IPS-20b (cell line): Measurements from ENCODE around the gene SLC34A1.
"Not testable (repeated sequence)": the region's sequence is repeated elsewhere in the genome, so short reads cannot be mapped to it uniquely, and the experiment has no call there.

ENCODE experiments used
- H3K27ac ChIP-seq: one replicate; pipeline ENCODE4 v1.5.1; 2013; ENCODE audit warnings: low read length
- H3K27me3 ChIP-seq: 2 replicates; pipeline ENCODE4 v1.6.1; 2013; ENCODE audit warnings: mild to moderate bottlenecking, low read length, inconsistent platforms; ENCODE audit not compliant: insufficient read depth
- H3K36me3 ChIP-seq: 2 replicates; pipeline ENCODE4 v1.6.1; 2013; ENCODE audit warnings: low read depth, mild to moderate bottlenecking, inconsistent platforms, low read length, moderate library complexity; ENCODE audit not compliant: insufficient read depth
- H3K4me1 ChIP-seq: 2 replicates; pipeline ENCODE4 v1.6.1; 2013; ENCODE audit warnings: mild to moderate bottlenecking, control low read depth, inconsistent platforms, low read length, moderate library complexity; ENCODE audit not compliant: insufficient read depth
- H3K4me3 ChIP-seq: 2 replicates; pipeline ENCODE4 v1.5.1; 2013; ENCODE audit warnings: mild to moderate bottlenecking, low read length, inconsistent platforms
- H3K9ac ChIP-seq: 2 replicates; pipeline ENCODE4 v1.6.1; 2013; ENCODE audit warnings: low read depth, mild to moderate bottlenecking, inconsistent platforms, low read length, moderate library complexity
- H3K9me3 ChIP-seq: 2 replicates; pipeline ENCODE4 v1.6.1; 2013; ENCODE audit warnings: mild to moderate bottlenecking, low read depth, low read length, inconsistent platforms; ENCODE audit not compliant: insufficient read depth

SLC34A1 gene

GRCh38 chr5:177409043-177409801 is 25.0 kb downstream of the SLC34A1 start, which contains the start of gene F12:
Gene F12 (minus strand): TSS chr5:177409564. CDS start chr5:177409527, 37 bp downstream.
- Histone ChIP-seq H3K27me3 (peaks cover 63% of the 10 kb centered on the region), H3K9me3 (no peaks in the 10 kb centered on the region), H3K9ac (no peak within 1 kb of the TSS), H3K36me3 (no peaks in the 10 kb centered on the region), H3K4me3 (no peak within 1 kb of the TSS), H3K4me1 (no peaks in the 10 kb centered on the region), H3K27ac (no peak within 1 kb of the TSS)

GRCh38 chr5:177410575-177410974 is 26.3 kb downstream of the SLC34A1 start:
- Histone ChIP-seq H3K4me3 (no peak overlapping the region), H3K27ac (no peak overlapping the region), H3K9me3 (no peaks in the 10 kb centered on the region), H3K27me3 (peaks cover 51% of the 10 kb centered on the region), H3K9ac (no peak overlapping the region), H3K4me1 (no peaks in the 10 kb centered on the region), H3K36me3 (no peaks in the 10 kb centered on the region)

GRCh38 chr5:177412603-177413233 is 28.5 kb downstream of the SLC34A1 start:
- H3K4me3 ChIP-seq, result no peak overlapping the region
- H3K9me3 ChIP-seq, result no peaks in the 10 kb centered on the region
- peaks cover 31% of the 10 kb centered on the region for H3K27me3 ChIP-seq
- no peaks in the 10 kb centered on the region for H3K4me1 ChIP-seq
- no peak overlapping the region for H3K9ac ChIP-seq
- no peaks in the 10 kb centered on the region for H3K36me3 ChIP-seq
- no peak overlapping the region for H3K27ac ChIP-seq

- no peaks in the 10 kb centered on the region for H3K9me3 ChIP-seq
- H3K36me3 ChIP-seq, result no peaks in the 10 kb centered on the region
- H3K4me1 ChIP-seq, result no peaks in the 10 kb centered on the region
- H3K27me3 ChIP-seq, result peaks cover 16% of the 10 kb centered on the region
- H3K27ac ChIP-seq, result no peak overlapping the region
- no peak overlapping the region for H3K9ac ChIP-seq
- no peak overlapping the region for H3K4me3 ChIP-seq
Measured at GRCh38 chr5:177414481-177414880, 30.2 kb downstream of the SLC34A1 start.

GRCh38 chr5:177417081-177417480 is 32.8 kb downstream of the SLC34A1 start:
- not testable (repeated sequence) for H3K4me1 ChIP-seq, H3K36me3 ChIP-seq, H3K4me3 ChIP-seq, H3K9ac ChIP-seq, H3K9me3 ChIP-seq, H3K27ac ChIP-seq
- H3K27me3 ChIP-seq, result peaks cover 14% of the 10 kb centered on the region

GRCh38 chr5:177419046-177419445 is 34.8 kb downstream of the SLC34A1 start:
- H3K27ac ChIP-seq, result no peak overlapping the region
- no peaks in the 10 kb centered on the region for H3K9me3 ChIP-seq
- H3K4me3 ChIP-seq, result no peak overlapping the region
- H3K36me3 ChIP-seq, result no peaks in the 10 kb centered on the region
- peaks cover 4% of the 10 kb centered on the region; the same call in 1 of the 2 replicates for H3K27me3 ChIP-seq
- H3K9ac ChIP-seq, result no peak overlapping the region
- H3K4me1 ChIP-seq, result no peaks in the 10 kb centered on the region

GRCh38 chr5:177420472-177420871 is 36.2 kb downstream of the SLC34A1 start:
- not testable (repeated sequence) for H3K9me3 ChIP-seq, H3K27me3 ChIP-seq, H3K9ac ChIP-seq, H3K27ac ChIP-seq, H3K36me3 ChIP-seq, H3K4me1 ChIP-seq, H3K4me3 ChIP-seq

- Histone ChIP-seq H3K9me3 (no peaks in the 10 kb centered on the region), H3K27me3 (no peaks in the 10 kb centered on the region; the same call in 1 of the 2 replicates), H3K4me3 (no peak overlapping the region), H3K36me3 (no peaks in the 10 kb centered on the region), H3K4me1 (peaks cover 5% of the 10 kb centered on the region; the same call in 1 of the 2 replicates), H3K9ac (no peak overlapping the region), H3K27ac (no peak overlapping the region)
Measured at GRCh38 chr5:177421062-177421798, 37.0 kb downstream of the SLC34A1 start.

- H3K36me3 ChIP-seq, result no peaks in the 10 kb centered on the region
- H3K9me3 ChIP-seq, result no peaks in the 10 kb centered on the region
- H3K4me1 ChIP-seq, result peaks cover 5% of the 10 kb centered on the region; the same call in 1 of the 2 replicates
- H3K27ac ChIP-seq, result no peak overlapping the region
- H3K27me3 ChIP-seq, result no peaks in the 10 kb centered on the region; the same call in 1 of the 2 replicates
- H3K9ac ChIP-seq, result no peak overlapping the region
- H3K4me3 ChIP-seq, result no peak overlapping the region
Measured at GRCh38 chr5:177423671-177424070, 39.4 kb downstream of the SLC34A1 start.

GRCh38 chr5:177425196-177425800 is 41.1 kb downstream of the SLC34A1 start:
- peak overlapping the region; percentile 53 for H3K27ac ChIP-seq
- H3K9ac ChIP-seq, result peak overlapping the region; percentile 83; the same call in 1 of the 2 replicates
- H3K36me3 ChIP-seq, result peaks cover 8% of the 10 kb centered on the region
- peak overlapping the region; percentile 72 for H3K4me3 ChIP-seq
- H3K9me3 ChIP-seq, result no peaks in the 10 kb centered on the region
- H3K27me3 ChIP-seq, result no peaks in the 10 kb centered on the region; the same call in 1 of the 2 replicates
- peaks cover 5% of the 10 kb centered on the region; the same call in 1 of the 2 replicates for H3K4me1 ChIP-seq

- Histone ChIP-seq H3K27me3 (no peaks in the 10 kb centered on the region; the same call in 1 of the 2 replicates), H3K9me3 (no peaks in the 10 kb centered on the region), H3K9ac (peak overlapping the region; percentile 83; the same call in 1 of the 2 replicates), H3K4me3 (peak overlapping the region; percentile 72), H3K27ac (peak overlapping the region; percentile 53), H3K36me3 (peaks cover 14% of the 10 kb centered on the region), H3K4me1 (peaks cover 5% of the 10 kb centered on the region; the same call in 1 of the 2 replicates)
Measured at GRCh38 chr5:177425801-177426565, 41.7 kb downstream of the SLC34A1 start.
